ENCODE data around the gene CCDC187.
"Not testable (repeated sequence)": the region's sequence is repeated elsewhere in the genome, so short reads cannot be mapped to it uniquely, and the experiment has no call there.

Gene CCDC187

GRCh38 chr9:136327304-136327974 lies 23.5 kb upstream of the CCDC187 start, which contains the start of gene GPSM1:
Gene GPSM1 (plus strand): TSS chr9:136327539. CDS start chr9:136327696, 157 bp downstream.
- Mint-ChIP-seq H3K9me3 (no peaks in the 10 kb centered on the region), H3K27ac (peak within 1 kb of the TSS in 1 of 2 donors; percentile 63)

GRCh38 chr9:136326761-136327303 lies 22.9 kb upstream of the CCDC187 start:
- Mint-ChIP-seq H3K27ac (no peak overlapping the region), H3K4me3 (peak overlapping the region; percentile 67 to 74), H3K4me1 (ENCODE audit: low read depth in 2 of 2) (peaks cover 0 to 3% of the 10 kb centered on the region in 2 donors), H3K9me3 (no peaks in the 10 kb centered on the region), H3K27me3 (no peaks in the 10 kb centered on the region), H3K36me3 (ENCODE audit: insufficient read depth) (no peaks in the 10 kb centered on the region)
- DNase-seq (no peak), ATAC-seq (replicated peaks) (no peak)

More at GRCh38 chr9:136327304-136327974, 23.5 kb upstream of the CCDC187 start, which contains the start of gene GPSM1:
- peak; percentile 76 for ATAC-seq (replicated peaks)
- no peaks in the 10 kb centered on the region for H3K27me3 Mint-ChIP-seq
- peaks cover 3% of the 10 kb centered on the region for H3K36me3 Mint-ChIP-seq (ENCODE audit: insufficient read depth)
- peaks cover 0 to 3% of the 10 kb centered on the region in 2 donors for H3K4me1 Mint-ChIP-seq (ENCODE audit: low read depth in 2 of 2)
- peak within 1 kb of the TSS; percentile 67 to 74 for H3K4me3 Mint-ChIP-seq
- no peak for DNase-seq

GRCh38 chr9:136326061-136326760 lies 22.3 kb upstream of the CCDC187 start:
- no peak overlapping the region for H3K27ac Mint-ChIP-seq
- peak overlapping the region; percentile 67 to 74 for H3K4me3 Mint-ChIP-seq
- DNase-seq (no peak), ATAC-seq (replicated peaks) (no peak)
- no peaks in the 10 kb centered on the region for H3K36me3 Mint-ChIP-seq (ENCODE audit: insufficient read depth)
- H3K27me3 Mint-ChIP-seq, result no peaks in the 10 kb centered on the region
- no peaks in the 10 kb centered on the region for H3K9me3 Mint-ChIP-seq
- H3K4me1 Mint-ChIP-seq (ENCODE audit: low read depth in 2 of 2), result peaks cover 0 to 2% of the 10 kb centered on the region in 2 donors

GRCh38 chr9:136325358-136325757 lies 21.5 kb upstream of the CCDC187 start:
- no peaks in the 10 kb centered on the region for H3K36me3 Mint-ChIP-seq (ENCODE audit: insufficient read depth)
- ATAC-seq (replicated peaks) (no peak), DNase-seq (no peak)
- H3K4me1 Mint-ChIP-seq (ENCODE audit: low read depth in 2 of 2), result peaks cover 0 to 2% of the 10 kb centered on the region in 2 donors
- no peaks in the 10 kb centered on the region for H3K9me3 Mint-ChIP-seq
- no peaks in the 10 kb centered on the region for H3K27me3 Mint-ChIP-seq
- H3K27ac Mint-ChIP-seq, result no peak overlapping the region
- H3K4me3 Mint-ChIP-seq, result no peak overlapping the region

- no peaks in the 10 kb centered on the region for H3K9me3 Mint-ChIP-seq
- no peak for DNase-seq
Observed at GRCh38 chr9:136324501-136325300, 20.8 kb upstream of the CCDC187 start.

GRCh38 chr9:136323371-136323789 lies 19.5 kb upstream of the CCDC187 start:
- H3K36me3 Mint-ChIP-seq (ENCODE audit: insufficient read depth), result peaks cover 4% of the 10 kb centered on the region
- H3K27ac Mint-ChIP-seq, result no peak overlapping the region
- no peak for ATAC-seq (replicated peaks)
- no peak for DNase-seq
- H3K4me3 Mint-ChIP-seq, result no peak overlapping the region
- H3K27me3 Mint-ChIP-seq, result no peaks in the 10 kb centered on the region
- no peaks in the 10 kb centered on the region for H3K9me3 Mint-ChIP-seq
- peaks cover 0 to 2% of the 10 kb centered on the region in 2 donors for H3K4me1 Mint-ChIP-seq (ENCODE audit: low read depth in 2 of 2)

More at GRCh38 chr9:136324501-136325300, 20.8 kb upstream of the CCDC187 start:
- ATAC-seq (replicated peaks), result no peak
- Mint-ChIP-seq H3K27ac (no peak overlapping the region), H3K36me3 (ENCODE audit: insufficient read depth) (no peaks in the 10 kb centered on the region), H3K4me3 (no peak overlapping the region), H3K4me1 (ENCODE audit: low read depth in 2 of 2) (peaks cover 0 to 2% of the 10 kb centered on the region in 2 donors), H3K27me3 (no peaks in the 10 kb centered on the region)

- Mint-ChIP-seq H3K4me1 (ENCODE audit: low read depth in 2 of 2) (peaks cover 0 to 2% of the 10 kb centered on the region in 2 donors), H3K4me3 (no peak overlapping the region), H3K27ac (no peak overlapping the region), H3K27me3 (no peaks in the 10 kb centered on the region), H3K36me3 (ENCODE audit: insufficient read depth) (peaks cover 4% of the 10 kb centered on the region), H3K9me3 (no peaks in the 10 kb centered on the region)
- no peak for ATAC-seq (replicated peaks)
- DNase-seq, result no peak
Observed at GRCh38 chr9:136322756-136323330, 18.9 kb upstream of the CCDC187 start.

- Mint-ChIP-seq H3K36me3 (ENCODE audit: insufficient read depth) (peaks cover 11% of the 10 kb centered on the region), H3K4me1 (ENCODE audit: low read depth in 2 of 2) (peaks cover 4 to 7% of the 10 kb centered on the region in 2 donors), H3K27me3 (no peaks in the 10 kb centered on the region), H3K4me3 (no peak overlapping the region), H3K27ac (no peak overlapping the region), H3K9me3 (peaks cover 0 to under 1% of the 10 kb centered on the region in 2 donors)
- ATAC-seq (replicated peaks) (no peak), DNase-seq (no peak)
Observed at GRCh38 chr9:136321561-136321960, 17.7 kb upstream of the CCDC187 start.

GRCh38 chr9:136320972-136321371 lies 17.1 kb upstream of the CCDC187 start:
- not testable (repeated sequence) for H3K27ac Mint-ChIP-seq; DNase-seq; H3K27me3 Mint-ChIP-seq; ATAC-seq (replicated peaks); H3K9me3 Mint-ChIP-seq; H3K4me3 Mint-ChIP-seq
- Mint-ChIP-seq H3K36me3 (ENCODE audit: insufficient read depth) (peaks cover 16% of the 10 kb centered on the region), H3K4me1 (ENCODE audit: low read depth in 2 of 2) (peaks cover 9 to 13% of the 10 kb centered on the region in 2 donors)

- H3K9me3 Mint-ChIP-seq, result peaks cover 12 to 16% of the 10 kb centered on the region in 2 donors
- not testable (repeated sequence) for H3K27me3 Mint-ChIP-seq; ATAC-seq (replicated peaks)
Observed at GRCh38 chr9:136319955-136320354, 16.1 kb upstream of the CCDC187 start.

GRCh38 chr9:136319244-136319643 lies 15.3 kb upstream of the CCDC187 start:
- not testable (repeated sequence) for H3K27ac Mint-ChIP-seq; ATAC-seq (replicated peaks); H3K4me3 Mint-ChIP-seq; H3K27me3 Mint-ChIP-seq; DNase-seq
- Mint-ChIP-seq H3K4me1 (ENCODE audit: low read depth in 2 of 2) (peaks cover 16 to 22% of the 10 kb centered on the region in 2 donors), H3K36me3 (ENCODE audit: insufficient read depth) (peaks cover 25% of the 10 kb centered on the region), H3K9me3 (peaks cover 17 to 22% of the 10 kb centered on the region in 2 donors)

More at GRCh38 chr9:136319955-136320354, 16.1 kb upstream of the CCDC187 start:
- H3K4me3 Mint-ChIP-seq, H3K27ac Mint-ChIP-seq, DNase-seq: not testable (repeated sequence)
- H3K36me3 Mint-ChIP-seq (ENCODE audit: insufficient read depth), result peaks cover 22% of the 10 kb centered on the region
- peaks cover 16 to 22% of the 10 kb centered on the region in 2 donors for H3K4me1 Mint-ChIP-seq (ENCODE audit: low read depth in 2 of 2)

GRCh38 chr9:136318776-136319241 lies 14.9 kb upstream of the CCDC187 start:
- H3K27me3 Mint-ChIP-seq, result no peaks in the 10 kb centered on the region
- H3K4me3 Mint-ChIP-seq, result no peak overlapping the region
- ATAC-seq (replicated peaks) (no peak), DNase-seq (no peak)
- no peak overlapping the region for H3K27ac Mint-ChIP-seq
- peaks cover 17 to 22% of the 10 kb centered on the region in 2 donors for H3K9me3 Mint-ChIP-seq
- peaks cover 16 to 22% of the 10 kb centered on the region in 2 donors for H3K4me1 Mint-ChIP-seq (ENCODE audit: low read depth in 2 of 2)
- H3K36me3 Mint-ChIP-seq (ENCODE audit: insufficient read depth), result peaks cover 25% of the 10 kb centered on the region

All from effector memory CD8-positive, alpha-beta T cell (primary cell).